Mesenchymal stem cell (in vitro differentiated cells and primary cell): ENCODE results near the gene NPY1R.

Source experiments
- DNase-seq: peaks from one replicate; pipeline ENCODE4 v3.0.0-alpha.2; 2013
- H2AFZ ChIP-seq: one replicate; pipeline ENCODE4 v1.6.1; 2013; ENCODE audit warnings: low read depth, mild to moderate bottlenecking, control low read depth, inconsistent platforms, low read length, moderate library complexity
- H2AK5ac ChIP-seq: 2 replicates; pipeline ENCODE4 v1.6.1; 2013; ENCODE audit warnings: low read length, moderate library complexity, mild to moderate bottlenecking, inconsistent platforms; ENCODE audit not compliant: severe bottlenecking
- H2BK120ac ChIP-seq: one replicate; pipeline ENCODE4 v1.6.1; 2013; ENCODE audit warnings: low read depth, mild to moderate bottlenecking, inconsistent platforms, low read length, moderate library complexity
- H2BK12ac ChIP-seq, 2 experiments: one replicate each; pipeline ENCODE4 v1.6.1; 2013; ENCODE audit warnings: inconsistent platforms in 2 of 2, low read length in 2 of 2, mild to moderate bottlenecking in 2 of 2, moderate library complexity in 2 of 2, control low read depth in 1 of 2
- H2BK15ac ChIP-seq: one replicate; pipeline ENCODE4 v1.6.1; 2013; ENCODE audit warnings: mild to moderate bottlenecking, low read depth, inconsistent platforms; ENCODE audit not compliant: poor library complexity, severe bottlenecking
- H2BK5ac ChIP-seq: 2 replicates; pipeline ENCODE4 v1.6.1; 2013; ENCODE audit warnings: low read depth, mild to moderate bottlenecking, low read length, control low read depth, inconsistent platforms; ENCODE audit not compliant: poor library complexity, severe bottlenecking
- H3K14ac ChIP-seq, 2 experiments: one replicate each; pipeline ENCODE4 v1.6.1; 2013; ENCODE audit warnings: inconsistent platforms in 2 of 2, low read length in 2 of 2, control low read depth in 1 of 2, mild to moderate bottlenecking in 1 of 2, moderate library complexity in 1 of 2
- H3K18ac ChIP-seq, 2 experiments: one replicate each; pipeline ENCODE4 v1.6.1; 2013; ENCODE audit warnings: inconsistent platforms in 2 of 2, low read length in 2 of 2, control low read depth in 1 of 2, low read depth in 1 of 2, mild to moderate bottlenecking in 1 of 2
- H3K23ac ChIP-seq, 2 experiments: one replicate each; pipeline ENCODE4 v1.6.1; 2013; ENCODE audit warnings: inconsistent platforms in 2 of 2, low read length in 2 of 2, mild to moderate bottlenecking in 2 of 2, moderate library complexity in 2 of 2, control low read depth in 1 of 2
- H3K27ac ChIP-seq: 2 replicates; pipeline ENCODE4 v1.5.1; 2013; ENCODE audit warnings: mild to moderate bottlenecking, moderate library complexity, low read length, control low read depth, inconsistent platforms; ENCODE audit not compliant: poor library complexity, severe bottlenecking
- H3K27me3 ChIP-seq, 2 experiments: 2 replicates each; pipeline versions ENCODE4 v1.6.1 to v1.7.0; 2013; ENCODE audit warnings: low read length in 2 of 2, mild to moderate bottlenecking in 2 of 2, moderate library complexity in 2 of 2, control low read depth in 1 of 2, inconsistent platforms in 1 of 2; ENCODE audit not compliant: control insufficient read depth in 1 of 2, insufficient read depth in 1 of 2
- H3K36me3 ChIP-seq, 2 experiments: 2 replicates each; pipeline versions ENCODE4 v1.6.1 to v1.7.0; 2013; ENCODE audit warnings: low read length in 2 of 2, control low read depth in 1 of 2, inconsistent platforms in 1 of 2, low read depth in 1 of 2, mild to moderate bottlenecking in 1 of 2; ENCODE audit not compliant: insufficient read depth in 2 of 2, control insufficient read depth in 1 of 2
- H3K4ac ChIP-seq, 2 experiments: one replicate each; pipeline ENCODE4 v1.6.1; 2013; ENCODE audit warnings: inconsistent platforms in 2 of 2, low read length in 2 of 2, mild to moderate bottlenecking in 2 of 2, moderate library complexity in 2 of 2, control low read depth in 1 of 2, low read depth in 1 of 2
- H3K4me1 ChIP-seq: 2 replicates; pipeline ENCODE4 v1.6.1; 2013; ENCODE audit warnings: low read depth, low read length, control low read depth; ENCODE audit not compliant: control insufficient read depth, insufficient read depth
- H3K4me2 ChIP-seq: 2 replicates; pipeline ENCODE4 v1.6.1; 2013; ENCODE audit warnings: low read length, mild to moderate bottlenecking, inconsistent platforms; ENCODE audit not compliant: poor library complexity, severe bottlenecking
- H3K4me3 ChIP-seq, 2 experiments: 2 replicates each; pipeline versions ENCODE4 v1.5.1 to v1.7.0; 2013; ENCODE audit warnings: low read length in 2 of 2, mild to moderate bottlenecking in 2 of 2, control low read depth in 1 of 2, low read depth in 1 of 2; ENCODE audit not compliant: insufficient read depth in 1 of 2
- H3K79me1 ChIP-seq: replicated peaks from 2 replicates; pipeline ENCODE4 v1.6.1; 2013; ENCODE audit warnings: mild to moderate bottlenecking, control low read depth, low read length, inconsistent platforms; ENCODE audit not compliant: poor library complexity, severe bottlenecking
- H3K9ac ChIP-seq: 2 replicates; pipeline ENCODE4 v1.7.0; 2013; ENCODE audit warnings: mild to moderate bottlenecking, low read length, moderate library complexity
- H3K9me3 ChIP-seq: 2 replicates; pipeline ENCODE4 v1.7.0; 2013; ENCODE audit warnings: mild to moderate bottlenecking, low read length; ENCODE audit not compliant: control insufficient read depth
- H4K8ac ChIP-seq: one replicate; pipeline ENCODE4 v1.6.1; 2013; ENCODE audit warnings: inconsistent platforms, mild to moderate bottlenecking, low read length, moderate library complexity
- H4K91ac ChIP-seq: one replicate; pipeline ENCODE4 v1.6.1; 2013; ENCODE audit warnings: mild to moderate bottlenecking, low read length, inconsistent platforms
- WGBS: methylation state at CpG from one replicate; pipeline ENCODE4 v1.1.7; 2013; ENCODE audit warnings: mixed read lengths; 5-methylcytosine and 5-hydroxymethylcytosine counted together

Gene NPY1R

GRCh38 chr4:163331629-163332376 lies 593 bp downstream of the NPY1R start:
- Histone ChIP-seq H3K4me1 (peaks cover 8% of the 10 kb centered on the region), H3K9me3 (no peaks in the 10 kb centered on the region), H3K4me3 (peak overlapping the region; percentile 76 to 87), H3K4me2 (peak overlapping the region; percentile 100), H2BK15ac (peak overlapping the region; percentile 6), H3K27ac (no peak overlapping the region), H2BK120ac (no peak overlapping the region), H3K14ac (peak overlapping the region in 1 of 2 experiments; percentile 94), H3K18ac (peak overlapping the region; percentile 24 to 66), H2BK12ac (peak overlapping the region in 1 of 2 experiments; percentile 63), H3K4ac (no peak overlapping the region), H4K8ac (peak overlapping the region; percentile 37), H2AFZ (peak overlapping the region; percentile 86), H3K79me1 (peaks cover 14% of the 10 kb centered on the region), H3K23ac (peak overlapping the region in 1 of 2 experiments; percentile 83), H2BK5ac (peak overlapping the region; percentile 24), H2AK5ac (no peak overlapping the region), H3K36me3 (peaks cover 0 to 4% of the 10 kb centered on the region in 2 experiments), H4K91ac (peak overlapping the region; percentile 28), H3K9ac (peak overlapping the region; percentile 76), H3K27me3 (peaks cover 6 to 31% of the 10 kb centered on the region in 2 experiments)
- peak; percentile 53 for DNase-seq
- under 1% methylated on average over 43 of the region's 58 CpGs for WGBS

- Histone ChIP-seq H2AFZ (no peak overlapping the region), H3K79me1 (peaks cover 12% of the 10 kb centered on the region), H4K91ac (peak overlapping the region; percentile 50), H3K23ac (no peak overlapping the region), H3K4ac (no peak overlapping the region), H2BK15ac (no peak overlapping the region), H3K27me3 (peaks cover 6 to 31% of the 10 kb centered on the region in 2 experiments), H2BK12ac (no peak overlapping the region), H3K27ac (no peak overlapping the region), H3K4me3 (peak overlapping the region in 1 of 2 experiments; percentile 87), H2BK120ac (no peak overlapping the region), H3K4me2 (peak overlapping the region; percentile 100), H3K9me3 (no peaks in the 10 kb centered on the region), H4K8ac (peak overlapping the region; percentile 24), H3K18ac (no peak overlapping the region), H2BK5ac (no peak overlapping the region), H3K14ac (peak overlapping the region in 1 of 2 experiments; percentile 46), H3K36me3 (peaks cover 0 to 4% of the 10 kb centered on the region in 2 experiments), H2AK5ac (peak overlapping the region; percentile 16), H3K9ac (no peak overlapping the region), H3K4me1 (peaks cover 8% of the 10 kb centered on the region)
- peak; percentile 11 for DNase-seq
- 73% methylated on average over 11 of the region's 16 CpGs for WGBS
Measured at GRCh38 chr4:163330916-163331628, 1.3 kb downstream of the NPY1R start.

- H3K4me1 ChIP-seq, result no peaks in the 10 kb centered on the region
- no peak overlapping the region for H3K23ac ChIP-seq
- no peaks in the 10 kb centered on the region for H3K27me3 ChIP-seq
- no peak overlapping the region for H2BK12ac ChIP-seq
- H3K9ac ChIP-seq, result no peak overlapping the region
- H3K79me1 ChIP-seq, result no peaks in the 10 kb centered on the region
- H3K4me3 ChIP-seq, result no peak overlapping the region
- H2BK120ac ChIP-seq, result no peak overlapping the region
- H2AFZ ChIP-seq, result no peak overlapping the region
- H3K14ac ChIP-seq, result no peak overlapping the region
- WGBS, result 83% methylated on average over 1 of the region's 1 CpG
- no peak overlapping the region for H3K4me2 ChIP-seq
- no peaks in the 10 kb centered on the region for H3K36me3 ChIP-seq
- no peak overlapping the region for H4K91ac ChIP-seq
- H2AK5ac ChIP-seq, result no peak overlapping the region
- DNase-seq, result no peak
- no peak overlapping the region for H3K4ac ChIP-seq
- peaks cover 12% of the 10 kb centered on the region for H3K9me3 ChIP-seq
- H3K27ac ChIP-seq, result no peak overlapping the region
- H3K18ac ChIP-seq, result no peak overlapping the region
- no peak overlapping the region for H2BK15ac ChIP-seq
- H4K8ac ChIP-seq, result no peak overlapping the region
- no peak overlapping the region for H2BK5ac ChIP-seq
Measured at GRCh38 chr4:163317110-163317509, 15.3 kb downstream of the NPY1R start.

- Histone ChIP-seq H3K79me1 (no peaks in the 10 kb centered on the region), H4K91ac (no peak overlapping the region), H3K27ac (no peak overlapping the region), H3K9me3 (no peaks in the 10 kb centered on the region), H2BK120ac (no peak overlapping the region), H3K4ac (no peak overlapping the region), H2BK12ac (no peak overlapping the region), H3K14ac (no peak overlapping the region), H3K27me3 (no peaks in the 10 kb centered on the region), H3K23ac (no peak overlapping the region), H3K4me3 (no peak overlapping the region), H4K8ac (no peak overlapping the region), H3K4me1 (no peaks in the 10 kb centered on the region), H3K9ac (no peak overlapping the region), H3K4me2 (no peak overlapping the region), H3K18ac (no peak overlapping the region), H2BK5ac (no peak overlapping the region), H2AK5ac (no peak overlapping the region), H3K36me3 (no peaks in the 10 kb centered on the region), H2BK15ac (no peak overlapping the region), H2AFZ (no peak overlapping the region)
- DNase-seq, result no peak
- WGBS, result 93% methylated on average over 1 of the region's 1 CpG
Measured at GRCh38 chr4:163309466-163309865, 22.9 kb downstream of the NPY1R start.
